Neural cell (in vitro differentiated cells): Measurements from ENCODE around the gene LUC7L. TPM values are rescaled to one million over a fixed set of nuclear protein-coding genes. Genes with fewer than 3 reads are reported as not detected.

ENCODE experiments used
- H2AFZ ChIP-seq: fragments of 200-600, 300-800 bp; sonication (generic), shearing (Covaris generic); 2 replicates; pipeline ENCODE4 v1.6.0; 2014; ENCODE audit warnings: low read depth, mild to moderate bottlenecking, antibody characterized with exemption, low read length, moderate library complexity
- H3F3A ChIP-seq: fragments of 200-600 bp; shearing (Covaris generic); 2 replicates; pipeline ENCODE4 v1.6.1; 2016; ENCODE audit warnings: mild to moderate bottlenecking, moderate library complexity, mixed read lengths, antibody characterized with exemption, low read length; ENCODE audit not compliant: insufficient read depth, poor library complexity, severe bottlenecking
- H3K27ac ChIP-seq: fragments of 200-600, 300-800 bp; sonication (generic), shearing (Covaris generic); 2 replicates; pipeline ENCODE4 v1.5.1; 2014; ENCODE audit warnings: mild to moderate bottlenecking, low read length, moderate library complexity
- H3K27me3 ChIP-seq: fragments of 300-800, 200-600 bp; sonication (generic), shearing (Covaris generic); 2 replicates; pipeline ENCODE4 v1.6.0; 2014; ENCODE audit warnings: mild to moderate bottlenecking, low read depth, low read length, moderate library complexity; ENCODE audit not compliant: insufficient read depth
- H3K36me3 ChIP-seq: fragments of 300-800, 200-600 bp; sonication (generic), shearing (Covaris generic); 2 replicates; pipeline ENCODE4 v1.5.1; 2014; ENCODE audit warnings: mild to moderate bottlenecking, antibody characterized with exemption, low read length, moderate library complexity; ENCODE audit not compliant: insufficient read depth
- H3K4me2 ChIP-seq: fragments of 300-800, 200-600 bp; sonication (generic), shearing (Covaris generic); 2 replicates; pipeline ENCODE4 v1.6.0; 2014; ENCODE audit warnings: mild to moderate bottlenecking, low read length
- H3K4me3 ChIP-seq: fragments of 300-800, 200-600 bp; sonication (generic), shearing (Covaris generic); 2 replicates; pipeline ENCODE4 v1.5.1; 2014; ENCODE audit warnings: mild to moderate bottlenecking, low read length, moderate library complexity
- H3K79me2 ChIP-seq: fragments of 200-600 bp; shearing (Covaris generic); replicated peaks from 2 replicates; pipeline ENCODE4 v1.6.0; 2014; ENCODE audit warnings: mild to moderate bottlenecking, low read length, moderate library complexity; ENCODE audit not compliant: insufficient read depth
- H3K9ac ChIP-seq: fragments of 300-800, 200-600 bp; sonication (generic), shearing (Covaris generic); 2 replicates; pipeline ENCODE4 v1.6.1; 2016; ENCODE audit warnings: mild to moderate bottlenecking, low read length, mixed read lengths
- H3K9me2 ChIP-seq: fragments of 200-600 bp; shearing (Covaris generic); 2 replicates; pipeline ENCODE4 v1.6.1; 2016; ENCODE audit warnings: mild to moderate bottlenecking, low read length, mixed read lengths; ENCODE audit not compliant: insufficient read depth
- H3K9me3 ChIP-seq: fragments of 200-600, 300-800 bp; sonication (generic), shearing (Covaris generic); 2 replicates; pipeline ENCODE4 v1.6.1; 2016; ENCODE audit warnings: mild to moderate bottlenecking, mixed run types, low read length, moderate library complexity, mixed read lengths
- H4K20me1 ChIP-seq: fragments of 200-600 bp; shearing (Covaris generic); 2 replicates; pipeline ENCODE4 v1.6.1; 2016; ENCODE audit warnings: mild to moderate bottlenecking, mixed run types; ENCODE audit not compliant: insufficient read depth
- CTCF ChIP-seq: fragments of 450-650 bp; IDR thresholded peaks from 2 replicates; pipeline ENCODE4 v1.5.1; 2014; ENCODE audit warnings: antibody characterized with exemption, mild to moderate bottlenecking, moderate library complexity; ENCODE audit not compliant: poor library complexity, severe bottlenecking
- EP300 ChIP-seq: fragments of 450-650 bp; conservative IDR thresholded peaks from 2 replicates; pipeline ENCODE4 v1.6.1; 2014; ENCODE audit warnings: antibody characterized with exemption, mild to moderate bottlenecking, moderate library complexity; ENCODE audit not compliant: poor library complexity, severe bottlenecking
- EZH2 ChIP-seq: fragments of 200-600, 300-800 bp; shearing (Covaris generic), sonication (generic); IDR thresholded peaks from 2 replicates; pipeline ENCODE4 v1.6.1; 2014; ENCODE audit warnings: antibody characterized with exemption, low read length, borderline replicate concordance, mild to moderate bottlenecking; ENCODE audit not compliant: insufficient read depth, poor library complexity, severe bottlenecking
- MXI1 ChIP-seq: fragments of 450-650 bp; conservative IDR thresholded peaks from 2 replicates; pipeline ENCODE4 v1.6.1; 2014; ENCODE audit warnings: antibody characterized with exemption, mild to moderate bottlenecking; ENCODE audit not compliant: poor library complexity, severe bottlenecking
- POLR2AphosphoS5 ChIP-seq: IDR thresholded peaks from 2 replicates; pipeline ENCODE4 v1.6.1; 2012
- RAD21 ChIP-seq: fragments of 450-650 bp; conservative IDR thresholded peaks from 2 replicates; pipeline ENCODE4 v1.6.1; 2014; ENCODE audit warnings: antibody characterized with exemption, mild to moderate bottlenecking, moderate library complexity
- REST ChIP-seq: IDR thresholded peaks from 2 replicates; pipeline ENCODE4 v1.6.1; 2012; ENCODE audit warnings: borderline replicate concordance
- SMC3 ChIP-seq: fragments of 450-650 bp; conservative IDR thresholded peaks from 2 replicates; pipeline ENCODE4 v1.6.1; 2014; ENCODE audit warnings: antibody characterized with exemption, mild to moderate bottlenecking, moderate library complexity; ENCODE audit not compliant: poor library complexity
- TAF1 ChIP-seq: IDR thresholded peaks from 2 replicates; pipeline ENCODE4 v1.6.1; 2012; ENCODE audit warnings: low read depth
- polyA plus RNA-seq: library from polyadenylated mRNA; depleted of rRNA; stranded (reverse); fragments of >200 nt; gene quantifications from 2 replicates; pipeline ENCODE4 v1.2.3, GENCODE V29; 2014

The LUC7L gene
- polyA plus RNA-seq, 1 donor from 2014 or later: 564 TPM

- H4K20me1 ChIP-seq: no peaks in the 10 kb centered on the region
- no peaks in the 10 kb centered on the region for H3K36me3 ChIP-seq
- no peaks in the 10 kb centered on the region for H3F3A ChIP-seq
- TF ChIP-seq EP300 (no peak), POLR2AphosphoS5 (no peak), CTCF (no peak), RAD21 (no peak), MXI1 (no peak), SMC3 (no peak), REST (no peak), TAF1 (no peak), EZH2 (no peak)
- H3K27ac ChIP-seq: no peak overlapping the region
- no peak overlapping the region for H3K9ac ChIP-seq
- no peaks in the 10 kb centered on the region for H3K27me3 ChIP-seq
- no peak overlapping the region for H2AFZ ChIP-seq
- no peak overlapping the region for H3K4me3 ChIP-seq
- no peaks in the 10 kb centered on the region for H3K9me3 ChIP-seq
- no peak overlapping the region for H3K4me2 ChIP-seq
- no peaks in the 10 kb centered on the region for H3K79me2 ChIP-seq
- H3K9me2 ChIP-seq: no peaks in the 10 kb centered on the region
Measured at GRCh38 chr16:255183-255582, 25.9 kb upstream of the LUC7L start.

GRCh38 chr16:254461-254860 is 25.2 kb upstream of the LUC7L start:
- H3K4me3 ChIP-seq: no peak overlapping the region
- no peak overlapping the region for H3K9ac ChIP-seq
- no peaks in the 10 kb centered on the region for H3K36me3 ChIP-seq

More at GRCh38 chr16:254461-254860, 25.2 kb upstream of the LUC7L start:
- Histone ChIP-seq H2AFZ (no peak overlapping the region), H4K20me1 (no peaks in the 10 kb centered on the region), H3K27me3 (no peaks in the 10 kb centered on the region), H3K4me2 (no peak overlapping the region), H3F3A (no peaks in the 10 kb centered on the region), H3K9me2 (no peaks in the 10 kb centered on the region), H3K27ac (no peak overlapping the region), H3K79me2 (no peaks in the 10 kb centered on the region), H3K9me3 (no peaks in the 10 kb centered on the region)
- TF ChIP-seq TAF1 (no peak), MXI1 (no peak), EZH2 (no peak), RAD21 (no peak), POLR2AphosphoS5 (no peak), SMC3 (no peak), EP300 (no peak), CTCF (no peak), REST (no peak)
